Upper lobe of left lung (tissue), 6 donors: Measurements from ENCODE around the gene ZCCHC18. TPM values are rescaled to one million over a fixed set of nuclear protein-coding genes. Genes with fewer than 3 reads are reported as not detected.
A peak's percentile ranks its signal among the peaks of the same experiment; 100 is the strongest.

Experiments
- ATAC-seq, 2 donors: fragments of 200-7000 bp; cut with Tn5 transposase; one replicate each; pipeline ENCODE4 v1.9.1; 2022; ENCODE audit warnings: mild to moderate bottlenecking in 2 of 2, moderate library complexity in 2 of 2; ENCODE audit not compliant: low FRiP score in 2 of 2
- DNase-seq, 2 donors: peaks; one replicate each; pipeline ENCODE4 v3.0.0-alpha.2; 2019 to 2020
- H3K27ac ChIP-seq, 4 donors: fragments of 200-600 bp; sonication (generic); one replicate each; pipeline ENCODE4 v1.5.1; 2016 to 2019
- H3K27me3 ChIP-seq, 4 donors: fragments of 200-600 bp; sonication (generic); one replicate each; pipeline ENCODE4 v1.5.1; 2017 to 2019
- H3K36me3 ChIP-seq, 4 donors: fragments of 200-600 bp; sonication (generic); one replicate each; pipeline ENCODE4 v1.5.1; 2016 to 2019
- H3K4me1 ChIP-seq, 4 donors: fragments of 200-600 bp; sonication (generic); one replicate each; pipeline ENCODE4 v1.5.1; 2018 to 2019
- H3K4me3 ChIP-seq, 4 donors: fragments of 200-600 bp; sonication (generic); one replicate each; pipeline ENCODE4 v1.5.1; 2017 to 2019; ENCODE audit warnings: mild to moderate bottlenecking in 2 of 4, moderate library complexity in 1 of 4
- H3K9me3 ChIP-seq, 4 donors: fragments of 200-600 bp; sonication (generic); one replicate each; pipeline ENCODE4 v1.5.1; 2018 to 2019
- EP300 ChIP-seq, 4 donors: sonication (generic); formaldehyde crosslinking; IDR thresholded peaks; one replicate each; pipeline ENCODE4 v1.5.1; 2017; ENCODE audit warnings: antibody characterized with exemption in 4 of 4, control low read depth in 2 of 4
- POLR2A ChIP-seq, 4 donors: fragments of 450-650 bp; IDR thresholded peaks; one replicate each; pipeline ENCODE4 v1.5.1; 2016 to 2017; ENCODE audit warnings: antibody characterized with exemption in 4 of 4, mild to moderate bottlenecking in 2 of 4
- POLR2AphosphoS5 ChIP-seq, 2 donors: sonication (generic); formaldehyde crosslinking; IDR thresholded peaks; one replicate each; pipeline ENCODE4 v1.5.1; 2017; ENCODE audit warnings: antibody characterized with exemption in 2 of 2
- WGBS, 2 donors: methylation state at CpG; one replicate each; pipeline ENCODE4 v1.1.5; 2017 to 2018; 5-methylcytosine and 5-hydroxymethylcytosine counted together
- total RNA-seq, 6 donors: library from RNA; depleted of rRNA in 4 of 6; stranded (reverse); fragments of >200 nt in 4 of 6; gene quantifications; one replicate each; pipeline versions ENCODE4 v1.1.0 to v1.2.1, GENCODE V29; 2016 to 2021
- TF ChIP-seq, protein P1 (sequence below), 6 experiments: fragments of 450-650 bp in 4 of 6; fragments of 200-600 bp in 2 of 6; sonication (generic) in 2 of 6; IDR thresholded peaks; one replicate each; pipeline ENCODE4 v1.5.1; 2016 to 2019; ENCODE audit warnings: antibody characterized with exemption in 6 of 6
- donor health status: DM: no; HTN: no; CAD: no; lungs with moderate emphysema.
- donor health status: DM: no; HTN: yes; CAD: no; lungs with severe emphysema.

The ZCCHC18 gene
- total RNA-seq, 6 donors from 2014 or later = 0.15 to 45.1 (median 0.26) TPM; not detected in 1

DNA sequence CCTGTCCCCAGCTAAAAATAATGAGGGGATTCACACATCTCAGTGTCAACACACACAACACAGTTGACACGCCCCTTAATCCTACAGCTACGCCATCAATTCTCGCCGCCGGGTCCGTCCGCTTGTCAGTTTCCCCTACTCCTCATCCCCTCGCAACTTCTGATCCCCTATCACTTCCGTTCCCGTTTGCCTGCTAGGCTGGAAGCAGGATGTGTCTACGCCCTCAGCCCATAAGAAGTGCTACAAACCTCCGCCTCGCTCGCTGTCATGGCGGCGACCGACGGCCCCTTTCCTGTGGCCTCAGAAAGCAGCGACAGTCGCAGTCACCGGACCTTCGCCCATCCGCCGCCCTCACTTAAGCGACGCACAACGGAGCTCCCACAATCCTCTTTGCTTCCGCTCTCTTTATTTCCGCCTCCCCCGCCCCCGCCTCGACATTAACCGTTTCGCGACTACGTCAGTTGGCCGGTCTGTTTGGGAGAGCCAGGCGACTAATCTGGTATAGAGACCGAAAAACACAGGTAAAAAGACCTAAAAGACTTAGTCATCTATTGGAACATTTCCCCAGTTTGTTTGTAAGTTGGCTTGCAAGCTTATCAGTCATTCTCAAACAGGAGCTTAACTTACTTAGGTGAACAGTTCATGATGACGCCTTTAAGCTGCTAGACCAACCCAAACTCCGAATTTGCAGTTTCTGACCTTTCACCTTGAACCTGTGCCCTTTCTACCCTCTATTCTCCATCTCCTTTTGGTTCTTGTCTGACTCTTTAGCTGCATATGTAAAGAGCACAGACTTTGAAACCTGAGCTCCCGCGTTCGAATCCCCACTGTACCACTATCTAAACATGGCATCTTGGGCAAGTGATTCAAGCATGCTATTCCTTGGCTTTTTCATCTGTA lies 44.6 kb downstream of the ZCCHC18 start, which contains the start of gene SLC25A53:
SLC25A53 (minus strand) TSS at position 380 of the 900 bp plus-strand sequence. CDS start 51,752 bp downstream, outside the sequence.
- TF ChIP-seq, protein P1, sequence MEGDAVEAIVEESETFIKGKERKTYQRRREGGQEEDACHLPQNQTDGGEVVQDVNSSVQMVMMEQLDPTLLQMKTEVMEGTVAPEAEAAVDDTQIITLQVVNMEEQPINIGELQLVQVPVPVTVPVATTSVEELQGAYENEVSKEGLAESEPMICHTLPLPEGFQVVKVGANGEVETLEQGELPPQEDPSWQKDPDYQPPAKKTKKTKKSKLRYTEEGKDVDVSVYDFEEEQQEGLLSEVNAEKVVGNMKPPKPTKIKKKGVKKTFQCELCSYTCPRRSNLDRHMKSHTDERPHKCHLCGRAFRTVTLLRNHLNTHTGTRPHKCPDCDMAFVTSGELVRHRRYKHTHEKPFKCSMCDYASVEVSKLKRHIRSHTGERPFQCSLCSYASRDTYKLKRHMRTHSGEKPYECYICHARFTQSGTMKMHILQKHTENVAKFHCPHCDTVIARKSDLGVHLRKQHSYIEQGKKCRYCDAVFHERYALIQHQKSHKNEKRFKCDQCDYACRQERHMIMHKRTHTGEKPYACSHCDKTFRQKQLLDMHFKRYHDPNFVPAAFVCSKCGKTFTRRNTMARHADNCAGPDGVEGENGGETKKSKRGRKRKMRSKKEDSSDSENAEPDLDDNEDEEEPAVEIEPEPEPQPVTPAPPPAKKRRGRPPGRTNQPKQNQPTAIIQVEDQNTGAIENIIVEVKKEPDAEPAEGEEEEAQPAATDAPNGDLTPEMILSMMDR (IDR thresholded peaks at IDR 0.05) = no peak
- TF ChIP-seq POLR2AphosphoS5 (IDR thresholded peaks at IDR 0.05) (peak; percentile 67 to 85), EP300 (IDR thresholded peaks at IDR 0.05) (no peak), POLR2A (IDR thresholded peaks at IDR 0.05) (peak in 2 of 4 donors; percentile 53 to 64)
- ATAC-seq = peak; percentile 95 to 99
- Histone ChIP-seq H3K36me3 (no peaks in the 10 kb centered on the region), H3K4me3 (peak within 1 kb of the TSS; percentile 19 to 62 (median 54)), H3K4me1 (peaks cover 0 to 10% (median 4%) of the 10 kb centered on the region in 4 donors), H3K27ac (peak within 1 kb of the TSS; percentile 87 to 95 (median 88)), H3K9me3 (no peaks in the 10 kb centered on the region), H3K27me3 (no peaks in the 10 kb centered on the region)
- DNase-seq = peak; percentile 66 to 89
- 1 to 32% methylated on average over 15 to 44 of the region's 44 CpGs for WGBS, 2 donors

Other genes with a start within 250 kb of the ZCCHC18 start
- 1 to 10 TPM; 1.0 to 4.9 (median 1.8) TPM for gene TMSB15B, start 149.9 kb upstream of the ZCCHC18 start, total RNA-seq
- not detected for gene H2BW1, start 98.8 kb upstream of the ZCCHC18 start, total RNA-seq
- not detected for gene H2BW2, start 72.6 kb upstream of the ZCCHC18 start, total RNA-seq
- gene TMSB15C, start 36.3 kb upstream of the ZCCHC18 start, total RNA-seq = 1 to 10 TPM in 1 of 6 donors, under 1 TPM in 4, not detected in 1; 0.46 to 3.3 (median 0.72) TPM
- 10 to 100 TPM in 1 of 6 donors, 1 to 10 TPM in 5; 2.3 to 13.5 (median 7.6) TPM for gene SLC25A53, start 44.5 kb downstream of the ZCCHC18 start, total RNA-seq
- gene FAM199X, start 53.9 kb downstream of the ZCCHC18 start, total RNA-seq = 10 to 100 TPM in 5 of 6 donors, 1 to 10 TPM in 1; 8.3 to 25.4 (median 15.3) TPM
- not detected for gene ESX1, start 142.4 kb downstream of the ZCCHC18 start, total RNA-seq